ENCODE results near the gene CFAP210.

The CFAP210 gene

DNA sequence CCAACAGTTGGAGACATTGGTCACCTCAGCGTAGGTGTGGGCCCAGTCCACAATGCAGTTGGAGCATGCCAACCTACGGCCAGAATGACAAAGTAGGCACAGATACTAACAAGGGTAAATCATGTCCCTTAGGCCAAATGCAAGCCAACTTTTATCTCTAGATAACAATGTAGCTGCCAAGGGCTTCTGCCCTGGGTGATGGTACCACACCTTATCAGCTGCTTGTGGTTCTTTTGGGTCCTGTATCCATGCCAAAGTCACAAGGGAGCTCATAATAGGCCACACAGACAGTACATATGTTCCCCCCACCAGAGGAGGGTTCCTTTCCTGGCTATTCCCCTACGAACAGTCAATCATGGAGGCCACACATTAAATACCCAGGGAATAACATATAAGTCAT, 19.1 kb upstream of the CFAP210 start:
- no peak for DNase-seq (ENCODE audit: low read depth)
- TF ChIP-seq CTCF (IDR thresholded peaks at IDR 0.05; ENCODE audit: low read length, missing control alignments) = no peak
- H3K4me3 ChIP-seq (replicated peaks; ENCODE audit: low read depth, low read length) = no peak overlapping the region

DNA sequence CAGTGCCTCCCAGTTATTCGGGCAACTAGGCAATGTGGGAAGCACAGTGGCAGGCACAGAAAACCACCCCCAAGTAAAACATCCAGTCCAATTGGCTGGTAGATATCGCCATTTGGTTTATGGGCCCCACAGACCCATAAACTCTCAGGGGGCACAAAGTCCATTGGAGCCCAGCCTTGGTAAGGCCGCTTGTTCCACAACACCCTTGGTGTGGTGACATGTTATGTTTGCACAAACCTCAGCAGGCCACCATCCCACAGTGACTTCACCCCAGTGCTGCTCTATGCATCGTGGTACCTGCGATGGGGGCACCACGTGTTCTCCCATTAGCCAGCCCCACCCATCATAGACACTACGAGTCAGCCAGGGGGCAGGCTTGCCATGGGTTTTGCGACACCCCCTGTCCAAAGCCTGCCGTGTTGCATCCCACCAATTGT, 18.6 kb upstream of the CFAP210 start:
- no peak for TF ChIP-seq CTCF (IDR thresholded peaks at IDR 0.05; ENCODE audit: low read length, missing control alignments)
- DNase-seq (ENCODE audit: low read depth) = no peak
- no peak overlapping the region for H3K4me3 ChIP-seq (replicated peaks; ENCODE audit: low read depth, low read length)

- DNase-seq (ENCODE audit: low read depth) = peak; percentile 52
- no peak overlapping the region for H3K4me3 ChIP-seq (replicated peaks; ENCODE audit: low read depth, low read length)
- no peak for TF ChIP-seq CTCF (IDR thresholded peaks at IDR 0.05; ENCODE audit: low read length, missing control alignments)
Measured at GRCh38 chr2:169711751-169712509, 17.7 kb upstream of the CFAP210 start.

GRCh38 chr2:169709981-169710380, 15.8 kb upstream of the CFAP210 start:
- no peak for TF ChIP-seq CTCF (IDR thresholded peaks at IDR 0.05; ENCODE audit: low read length, missing control alignments)
- no peak overlapping the region for H3K4me3 ChIP-seq (replicated peaks; ENCODE audit: low read depth, low read length)
- no peak for DNase-seq (ENCODE audit: low read depth)

- no peak for TF ChIP-seq CTCF (IDR thresholded peaks at IDR 0.05; ENCODE audit: low read length, missing control alignments)
- H3K4me3 ChIP-seq (replicated peaks; ENCODE audit: low read depth, low read length) = no peak overlapping the region
- DNase-seq (ENCODE audit: low read depth) = peak; percentile 53
Measured at GRCh38 chr2:169709331-169709730, 15.1 kb upstream of the CFAP210 start.

- TF ChIP-seq CTCF (IDR thresholded peaks at IDR 0.05; ENCODE audit: low read length, missing control alignments) = no peak
- H3K4me3 ChIP-seq (replicated peaks; ENCODE audit: low read depth, low read length) = no peak overlapping the region
- DNase-seq (ENCODE audit: low read depth) = no peak
Measured at GRCh38 chr2:169707626-169708025, 13.4 kb upstream of the CFAP210 start.

GRCh38 chr2:169705927-169706326, 11.7 kb upstream of the CFAP210 start:
- H3K4me3 ChIP-seq (replicated peaks; ENCODE audit: low read depth, low read length) = no peak overlapping the region
- peak; percentile 81 for DNase-seq (ENCODE audit: low read depth)
- no peak for TF ChIP-seq CTCF (IDR thresholded peaks at IDR 0.05; ENCODE audit: low read length, missing control alignments)

Measured in fibroblast of pulmonary artery (primary cell).